Skeletal muscle cell (primary cell): Measurements from ENCODE around the gene VWC2.

Experiments used
- DNase-seq: peaks from one replicate; pipeline ENCODE4 v3.0.0-alpha.2; 2010; ENCODE audit warnings: low read depth
- H3K4me3 ChIP-seq: 2 replicates; pipeline ENCODE4 v1.5.1; 2011; ENCODE audit warnings: low read depth, mild to moderate bottlenecking, control low read depth, low read length, moderate library complexity

Gene VWC2

GRCh38 chr7:49894543-49894942 lies 121.1 kb downstream of the VWC2 start:
- DNase-seq: no peak
- no peak overlapping the region for H3K4me3 ChIP-seq

- H3K4me3 ChIP-seq: no peak overlapping the region
- no peak for DNase-seq
These were observed 138.5 kb downstream of the VWC2 start for GRCh38 chr7:49911909-49912308.

- DNase-seq: no peak
- no peak overlapping the region for H3K4me3 ChIP-seq
These were observed 153.3 kb downstream of the VWC2 start for GRCh38 chr7:49926720-49927119.

GRCh38 chr7:49927631-49928030 lies 154.2 kb downstream of the VWC2 start:
- no peak overlapping the region for H3K4me3 ChIP-seq
- DNase-seq: no peak

GRCh38 chr7:49928787-49929186 lies 155.3 kb downstream of the VWC2 start:
- H3K4me3 ChIP-seq: no peak overlapping the region

GRCh38 chr7:49931627-49932026 lies 158.2 kb downstream of the VWC2 start:
- no peak for DNase-seq
- no peak overlapping the region for H3K4me3 ChIP-seq

More at GRCh38 chr7:49928787-49929186, 155.3 kb downstream of the VWC2 start:
- no peak for DNase-seq

- no peak overlapping the region for H3K4me3 ChIP-seq
- DNase-seq: no peak
These were observed 164.2 kb downstream of the VWC2 start for GRCh38 chr7:49937608-49938007.
